T-helper 22 cell (primary cell): ENCODE measurements around the gene TMEM41B.
A peak's percentile ranks its signal among the peaks of the same experiment; 100 is the strongest.
"Not testable (repeated sequence)": the region's sequence is repeated elsewhere in the genome, so short reads cannot be mapped to it uniquely, and the experiment has no call there.

Experiments used
- DNase-seq: peaks from one replicate; pipeline ENCODE4 v3.0.0-alpha.2; 2020; ENCODE audit warnings: low read depth

Gene TMEM41B

DNA sequence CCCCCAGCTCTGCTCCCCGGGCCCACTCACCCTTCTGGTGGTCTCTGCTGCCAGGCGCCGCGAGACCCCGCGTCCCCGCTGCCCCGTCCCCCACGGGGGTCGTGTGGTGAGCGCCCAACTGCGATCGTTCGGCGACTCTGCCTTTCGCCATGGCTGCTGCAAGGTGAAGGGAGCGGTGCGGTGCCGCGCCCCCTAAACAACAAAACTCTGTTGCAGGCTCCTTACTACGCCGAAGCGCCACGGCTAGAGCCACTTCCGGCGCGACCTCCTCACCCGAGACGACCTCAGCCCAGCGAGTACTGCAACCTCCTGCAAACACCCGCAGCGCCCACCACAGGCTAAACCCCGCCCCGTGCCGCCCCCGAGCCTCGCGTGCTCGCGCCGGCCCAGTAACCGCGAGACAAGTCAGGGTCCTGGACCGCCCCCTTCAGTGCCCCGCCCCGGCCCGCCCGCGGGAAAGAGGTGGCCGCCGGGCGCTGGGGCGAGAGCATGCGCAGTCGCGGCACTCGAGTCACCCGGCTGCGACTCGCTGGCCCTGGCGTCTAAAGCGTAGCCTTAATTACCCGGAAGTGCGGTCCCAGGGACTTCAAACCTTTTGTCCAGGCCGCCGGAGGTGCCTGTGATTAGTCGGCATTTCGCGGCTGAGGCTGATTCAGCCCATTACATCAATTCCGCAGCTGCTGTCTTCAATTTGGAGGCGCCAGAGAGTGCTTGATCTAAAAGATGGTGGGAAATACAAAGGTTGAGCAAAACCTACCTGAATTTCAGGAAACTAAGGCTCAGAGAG is at the start of gene TMEM41B:
TSS of gene TMEM41B (minus strand) at position 303 of the 787 bp plus-strand sequence. CDS start at position 151, 152 bp downstream.
- peak; percentile 98 for DNase-seq

DNA sequence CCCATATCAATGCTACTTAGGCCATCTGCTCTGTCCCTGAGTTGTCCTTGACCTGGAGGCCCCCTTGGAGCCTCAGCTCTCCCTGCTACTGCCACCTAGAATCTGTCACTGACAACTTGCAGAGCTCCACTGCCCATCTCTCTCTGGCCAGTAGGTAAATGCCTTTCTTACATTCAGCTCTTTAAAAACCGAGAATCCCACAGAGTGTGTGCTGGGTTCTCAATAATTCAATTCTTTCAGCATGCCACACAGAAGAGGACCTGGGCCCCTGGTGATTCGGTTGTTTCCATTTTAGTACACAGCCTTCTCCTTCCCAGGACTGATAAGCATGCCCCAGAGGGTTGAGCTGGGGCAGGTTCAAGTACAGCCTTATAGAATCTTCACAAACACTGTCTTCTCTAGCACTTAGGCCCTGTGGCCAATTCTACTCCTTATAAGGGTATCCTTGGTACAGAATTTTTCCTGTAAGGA is 48.0 kb upstream of the TMEM41B start:
- DNase-seq, result no peak

GRCh38 chr11:9360862-9361622 is 46.6 kb upstream of the TMEM41B start:
- DNase-seq, result not testable (repeated sequence)

GRCh38 chr11:9357041-9357440 is 42.6 kb upstream of the TMEM41B start:
- no peak for DNase-seq

DNA sequence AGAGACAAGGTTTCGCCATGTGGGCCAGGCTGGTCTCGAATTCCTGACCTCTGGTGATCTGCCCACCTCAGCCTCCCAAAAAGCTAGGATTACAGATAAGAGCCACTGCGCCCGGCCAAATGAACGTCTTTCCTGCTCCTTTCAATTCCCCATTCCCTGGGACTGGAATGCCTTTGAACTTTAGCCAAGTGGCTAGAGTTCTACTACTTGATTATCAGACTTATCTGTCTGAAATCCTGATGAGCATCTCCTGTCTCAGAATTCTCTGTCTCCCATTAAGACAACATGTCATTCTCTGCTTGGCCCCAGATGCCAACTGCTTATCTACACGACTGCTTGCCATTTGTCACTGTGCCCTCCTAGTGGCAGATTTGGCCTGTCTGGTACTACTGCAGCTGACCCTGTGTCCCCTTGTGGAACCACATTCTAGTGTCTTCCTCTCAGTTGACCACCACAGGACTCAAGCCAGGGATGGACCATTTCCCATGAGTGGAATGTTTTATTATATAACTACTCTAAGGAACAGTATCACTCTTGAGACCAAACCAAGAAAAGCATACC is 37.0 kb upstream of the TMEM41B start:
- no peak for DNase-seq

GRCh38 chr11:9347779-9348178 is 33.4 kb upstream of the TMEM41B start:
- not testable (repeated sequence) for DNase-seq

DNA sequence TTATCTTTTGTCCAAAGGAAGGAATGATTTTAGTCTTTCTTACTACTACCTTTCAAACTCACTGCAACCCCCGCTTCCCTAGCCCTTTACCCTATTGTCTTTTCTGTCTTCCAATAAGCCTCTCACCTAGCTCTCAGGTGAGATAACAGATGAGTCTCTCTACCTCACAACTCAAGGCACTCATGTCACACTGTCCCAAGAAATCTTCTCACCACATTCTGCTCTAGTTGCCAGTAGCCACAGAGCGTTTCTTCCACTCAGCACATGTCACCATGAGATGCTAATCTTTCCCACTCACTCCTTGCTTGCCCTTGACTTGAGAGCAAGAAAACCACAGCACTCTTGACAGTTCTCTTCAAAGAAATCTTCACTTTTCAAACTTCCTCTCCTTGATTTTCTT is 32.7 kb upstream of the TMEM41B start:
- DNase-seq, result no peak

DNA sequence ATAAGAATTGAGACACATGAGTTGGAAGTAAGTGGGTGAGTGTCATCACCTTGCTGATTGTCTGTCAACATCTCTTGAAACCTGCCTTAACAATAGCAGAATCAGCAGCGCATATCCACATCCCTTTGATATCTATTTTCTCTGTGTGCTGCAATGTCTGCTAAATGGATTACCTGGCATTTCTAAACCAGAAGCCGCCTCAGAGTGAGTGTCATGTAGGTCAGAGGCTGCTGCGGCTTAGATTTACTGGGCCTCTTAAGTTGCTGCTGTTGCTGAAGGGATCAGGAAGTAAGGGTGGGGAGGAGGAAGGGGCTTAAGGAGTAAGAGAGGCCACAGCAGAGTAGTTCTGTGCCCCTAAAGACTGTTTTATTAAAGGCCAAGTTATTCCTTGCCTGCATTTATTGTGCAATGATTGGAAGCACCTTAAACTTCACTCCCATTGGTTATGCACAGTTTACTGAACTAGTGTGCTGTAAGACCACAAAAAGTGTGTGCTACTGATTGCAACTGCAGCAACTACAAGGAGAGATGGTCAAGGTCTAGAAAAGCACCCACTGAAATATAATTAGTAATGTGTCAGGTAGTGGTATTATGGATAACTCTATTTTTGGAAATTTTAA is 29.8 kb upstream of the TMEM41B start:
- no peak for DNase-seq

- DNase-seq, result no peak
Measured at GRCh38 chr11:9341638-9342178, 27.3 kb upstream of the TMEM41B start.

DNA sequence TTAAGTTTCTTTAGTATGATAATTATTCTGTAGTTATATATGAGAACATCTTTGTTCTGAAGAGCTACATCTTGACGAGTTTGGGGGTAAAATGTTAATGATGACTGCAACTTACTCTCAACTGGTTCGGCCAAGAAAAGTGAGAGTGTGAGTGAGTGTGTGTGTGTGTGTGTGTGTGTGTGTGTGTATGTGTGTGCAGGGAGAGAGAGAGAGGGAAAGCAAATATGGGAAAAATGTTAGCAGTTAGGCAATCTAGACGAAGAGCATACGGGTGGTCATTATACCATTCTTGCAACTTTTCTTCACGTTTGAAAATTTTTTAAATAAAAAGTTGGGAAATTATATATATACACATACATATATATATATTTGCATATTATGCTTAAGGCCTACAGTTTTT is 18.3 kb upstream of the TMEM41B start:
- DNase-seq, result no peak

DNA sequence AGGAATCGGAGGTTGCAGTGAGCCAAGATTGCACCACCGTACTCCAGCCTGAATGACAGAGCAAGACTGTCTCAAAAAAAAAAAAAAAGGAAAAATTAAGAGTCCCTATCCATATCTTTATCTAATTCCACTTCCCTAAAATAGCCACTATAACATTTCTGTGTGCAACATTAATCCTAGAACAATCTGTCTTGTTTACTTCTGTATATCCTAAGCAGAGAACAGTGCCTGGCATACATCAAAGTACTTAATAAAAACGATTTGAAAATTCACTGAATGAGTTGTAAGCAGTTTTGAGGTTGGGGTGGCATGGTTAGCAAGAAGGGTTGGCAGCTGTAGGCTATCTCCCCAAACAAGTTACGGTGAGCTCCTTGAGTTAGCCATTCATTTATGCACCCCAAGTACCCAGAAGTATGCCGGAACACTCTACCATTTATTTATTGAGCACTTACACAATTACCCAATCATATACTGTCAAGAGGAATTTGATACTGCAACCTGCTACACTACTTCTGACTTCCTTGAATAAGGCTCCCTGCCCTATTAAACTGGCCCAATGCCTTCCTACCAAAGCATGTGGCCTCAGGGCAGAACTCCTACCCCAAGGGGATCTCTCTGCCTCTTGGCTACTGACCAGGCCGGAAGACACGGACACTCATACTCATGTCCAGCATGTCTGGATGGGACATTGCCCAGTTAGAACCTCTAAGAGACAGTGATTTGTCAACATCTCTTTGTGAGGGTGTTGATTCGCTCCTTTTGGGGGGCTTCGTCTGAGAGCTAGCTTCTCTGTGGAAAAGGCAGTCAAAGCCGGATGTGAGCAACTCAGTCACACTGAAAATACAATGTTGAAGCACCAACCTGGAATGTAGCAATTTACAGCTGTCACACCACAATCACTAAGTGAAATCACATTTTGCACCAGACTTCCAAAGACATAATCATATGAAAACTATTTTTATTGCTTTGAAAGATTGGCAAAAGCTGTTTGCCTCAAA is 16.3 kb upstream of the TMEM41B start:
- DNase-seq, result no peak

- no peak for DNase-seq
Measured at GRCh38 chr11:9320047-9320446, 5.7 kb upstream of the TMEM41B start.

DNA sequence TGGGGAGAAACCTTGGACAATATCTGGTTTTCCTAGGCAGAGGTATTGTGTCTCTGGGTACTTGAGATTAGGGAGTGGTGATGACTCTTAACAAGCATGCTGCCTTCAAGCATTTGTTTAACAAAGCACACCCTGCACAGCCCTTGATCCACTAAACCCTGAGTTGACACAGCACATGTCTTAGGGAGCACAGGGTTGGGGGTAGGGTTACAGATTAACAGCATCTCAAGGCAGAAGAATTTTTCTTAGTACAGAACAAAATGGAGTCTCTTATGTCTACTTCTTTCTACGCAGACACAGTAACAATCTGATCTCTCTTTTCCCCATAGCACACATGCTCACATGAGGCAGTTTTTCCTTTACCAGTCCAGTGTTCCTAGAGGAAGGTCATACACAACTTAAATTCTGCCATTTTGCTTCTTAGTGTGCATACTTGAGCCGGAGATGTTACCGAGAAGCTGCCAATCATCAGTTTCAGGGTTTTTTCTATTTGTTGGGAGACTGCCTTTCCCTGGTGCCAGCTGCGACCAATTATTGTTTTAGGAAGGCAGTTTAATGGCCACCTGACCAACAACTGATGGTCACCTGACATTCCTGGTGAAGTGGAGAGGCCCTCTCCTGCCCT is 5.1 kb upstream of the TMEM41B start:
- not testable (repeated sequence) for DNase-seq

DNA sequence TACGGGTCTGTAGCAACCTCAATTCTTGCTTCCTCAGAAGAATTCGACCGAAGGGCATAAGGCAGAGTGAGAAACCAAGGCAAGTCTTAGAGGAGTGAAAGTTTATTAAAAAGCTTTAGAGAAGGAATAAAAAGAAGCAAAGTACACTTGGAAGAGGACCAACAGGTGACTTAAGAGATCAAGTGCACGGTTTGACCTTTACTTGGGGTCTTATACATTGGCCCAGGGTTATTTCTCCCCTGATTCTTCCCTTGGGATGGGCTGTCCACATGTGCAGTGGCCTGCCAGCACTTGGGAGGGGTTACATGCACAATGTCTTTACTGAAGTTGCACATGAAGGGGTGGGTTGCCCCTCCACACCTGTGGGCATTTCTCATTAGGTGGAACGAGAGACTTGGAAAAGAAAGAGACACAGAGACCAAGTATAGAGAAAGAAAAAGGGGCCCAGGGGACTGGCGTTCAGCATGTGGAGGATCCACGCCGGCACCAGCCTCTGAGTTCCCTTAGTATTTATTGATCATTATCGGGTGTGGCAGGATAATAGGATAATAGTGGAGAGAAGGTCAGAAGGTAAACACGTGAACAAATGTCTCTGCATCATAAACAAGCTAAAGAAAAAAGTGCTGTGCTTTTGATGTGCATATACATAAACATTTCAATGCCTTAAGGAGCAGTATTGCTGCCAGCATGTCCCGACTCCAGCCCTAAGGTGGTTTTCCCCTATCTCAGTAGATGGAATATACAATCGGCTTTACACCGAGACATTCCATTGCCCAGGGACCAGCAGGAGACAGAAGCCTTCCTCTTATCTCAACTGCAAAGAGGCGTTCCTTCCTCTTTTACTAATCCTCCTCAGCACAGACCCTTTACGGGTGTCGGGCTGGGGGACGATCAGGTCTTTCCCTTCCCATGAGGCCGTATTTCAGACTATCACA is 4.3 kb upstream of the TMEM41B start:
- not testable (repeated sequence) for DNase-seq

- no peak for DNase-seq
Measured at GRCh38 chr11:9316334-9316733, 1.9 kb upstream of the TMEM41B start.

GRCh38 chr11:9315078-9315688 is 790 bp upstream of the TMEM41B start:
- no peak for DNase-seq

DNA sequence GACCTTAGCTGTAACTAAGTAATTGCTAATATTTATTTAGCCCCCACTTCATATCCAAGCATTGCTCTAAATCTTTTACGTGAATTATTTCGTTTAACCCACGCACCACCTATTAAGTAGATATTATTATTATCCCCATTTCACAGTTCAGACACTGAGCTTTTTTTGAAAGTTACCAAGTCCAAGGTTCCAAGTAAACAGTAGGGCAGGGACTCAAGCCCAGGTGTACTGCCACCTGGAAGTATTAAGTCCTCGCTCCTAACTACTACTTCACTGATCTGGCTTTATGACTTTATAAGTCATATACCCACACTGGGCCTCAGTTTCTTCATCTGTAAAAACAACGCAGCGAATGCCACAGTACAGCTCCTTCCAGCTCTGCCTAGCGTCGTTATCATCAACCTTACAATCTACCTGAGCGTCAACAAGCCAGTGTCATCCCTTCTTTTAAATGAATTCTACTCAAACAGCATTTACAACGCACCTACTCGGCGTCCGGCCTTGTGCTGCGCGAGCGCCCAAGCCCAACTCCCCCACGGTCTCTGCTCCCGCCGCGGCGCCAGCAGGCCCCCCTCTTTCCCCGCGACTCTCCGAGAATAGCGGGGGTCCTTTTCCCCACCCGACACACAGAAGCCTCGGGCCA is 624 bp downstream of the TMEM41B start:
- no peak for DNase-seq

- DNase-seq, result no peak
Measured at GRCh38 chr11:9310485-9311090, 3.8 kb downstream of the TMEM41B start.
